Left hindlimb (tissue), 1 donor: Measurements from ENCODE around the gene HOXC13.

Experiments used
- DNase-seq: peaks from one replicate; pipeline ENCODE4 v3.0.0-alpha.2; 2018

The HOXC13 gene

DNA sequence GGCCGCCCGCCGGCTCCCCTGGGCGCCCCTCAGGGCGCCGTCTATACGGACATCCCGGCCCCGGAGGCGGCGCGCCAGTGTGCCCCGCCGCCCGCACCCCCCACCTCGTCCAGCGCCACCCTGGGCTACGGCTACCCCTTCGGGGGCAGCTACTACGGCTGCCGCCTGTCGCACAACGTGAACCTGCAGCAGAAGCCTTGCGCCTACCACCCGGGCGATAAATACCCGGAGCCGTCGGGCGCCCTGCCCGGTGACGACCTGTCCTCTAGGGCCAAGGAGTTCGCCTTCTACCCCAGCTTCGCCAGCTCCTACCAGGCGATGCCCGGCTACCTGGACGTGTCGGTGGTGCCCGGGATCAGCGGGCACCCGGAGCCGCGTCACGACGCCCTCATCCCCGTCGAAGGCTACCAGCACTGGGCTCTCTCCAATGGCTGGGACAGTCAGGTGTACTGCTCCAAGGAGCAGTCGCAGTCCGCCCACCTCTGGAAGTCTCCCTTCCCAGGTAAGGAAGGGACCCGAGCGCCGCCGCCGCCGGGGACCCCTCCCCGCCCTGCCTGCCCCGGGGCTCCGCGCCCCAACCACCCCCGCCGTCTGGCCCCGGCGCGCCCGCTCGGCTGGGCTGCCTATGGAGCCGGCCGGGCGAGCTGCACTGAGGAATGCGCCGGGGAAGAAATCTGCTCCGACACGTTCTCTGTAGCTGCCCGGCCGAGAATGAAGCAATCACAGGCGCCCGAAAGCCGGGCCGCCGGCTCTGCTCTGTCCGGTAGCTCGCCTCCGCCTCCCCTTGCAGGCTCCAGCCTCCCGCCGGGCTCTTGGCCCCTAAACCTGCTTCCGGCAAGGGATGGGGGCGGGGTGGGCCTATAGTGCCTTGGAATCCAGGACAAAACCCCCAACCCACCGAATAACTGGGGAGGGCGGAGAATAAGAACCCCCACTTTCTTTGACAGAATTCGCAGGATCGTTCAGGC, 794 bp downstream of the HOXC13 start:
- no peak for DNase-seq

DNA sequence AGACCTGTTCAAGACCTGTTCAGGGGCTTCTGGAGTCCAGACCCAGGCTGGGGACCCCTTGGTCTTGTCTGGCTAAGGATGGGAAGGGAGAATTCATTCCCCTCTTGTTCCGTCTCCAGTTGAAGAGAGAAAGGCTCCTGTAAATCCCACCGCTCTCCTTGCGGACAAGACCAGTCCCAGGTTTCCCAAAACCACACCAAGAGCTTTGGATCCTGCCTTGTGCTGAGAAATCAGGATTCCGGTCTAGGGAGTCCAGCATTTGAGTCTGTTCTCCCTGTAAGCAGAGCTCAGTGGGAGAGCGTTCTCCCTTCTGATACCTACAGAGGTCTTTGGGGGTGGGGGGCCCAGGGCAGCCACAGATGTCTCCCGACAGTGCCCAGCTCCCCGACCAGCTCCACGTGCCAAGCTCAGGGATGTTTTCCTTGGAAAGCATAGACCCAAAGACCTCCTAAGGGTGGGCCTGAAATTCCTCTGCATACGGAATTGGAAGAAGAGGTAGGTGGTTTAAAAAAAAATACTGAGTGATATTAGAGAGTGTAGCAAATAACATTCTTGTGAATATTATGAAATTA, 1.9 kb downstream of the HOXC13 start:
- DNase-seq, result no peak

DNA sequence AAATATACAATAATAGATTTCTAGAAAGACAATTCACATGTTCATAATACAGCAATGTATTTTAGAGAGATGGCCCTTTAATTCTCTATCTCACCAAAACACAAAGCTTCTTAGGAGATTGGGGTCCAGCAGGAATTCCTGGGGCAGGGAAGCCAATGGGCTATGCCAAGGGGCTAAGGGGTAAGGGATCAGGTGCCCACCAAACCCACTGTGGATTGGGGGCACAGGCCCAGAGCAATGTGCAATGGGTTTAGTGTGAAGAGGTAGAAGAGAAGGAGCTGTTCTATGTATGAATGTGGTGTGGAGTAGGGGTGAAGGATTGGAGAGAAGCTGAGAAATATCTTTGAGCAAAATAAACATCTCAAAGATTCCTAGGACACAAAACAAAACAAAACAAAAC, 2.6 kb downstream of the HOXC13 start:
- DNase-seq, result no peak

DNA sequence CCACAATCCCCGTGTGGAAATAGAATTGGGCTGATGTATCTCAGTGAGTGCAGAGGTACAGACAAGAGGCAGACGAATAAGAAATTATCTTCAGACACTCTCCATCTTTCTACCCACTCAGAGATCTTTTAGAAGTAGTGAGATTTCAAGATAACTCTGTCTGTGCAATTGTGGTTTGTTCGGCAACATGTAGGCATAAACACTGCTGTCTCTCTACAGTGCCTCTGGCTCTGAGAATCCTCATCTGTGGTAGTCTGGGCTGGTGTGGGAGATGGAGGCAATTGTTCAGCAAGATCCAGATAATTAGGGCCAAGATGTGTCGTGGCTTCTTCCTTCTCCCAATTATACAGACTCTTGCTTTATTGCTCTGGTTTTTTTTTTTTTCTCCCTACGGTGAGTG, 3.1 kb downstream of the HOXC13 start:
- no peak for DNase-seq

DNA sequence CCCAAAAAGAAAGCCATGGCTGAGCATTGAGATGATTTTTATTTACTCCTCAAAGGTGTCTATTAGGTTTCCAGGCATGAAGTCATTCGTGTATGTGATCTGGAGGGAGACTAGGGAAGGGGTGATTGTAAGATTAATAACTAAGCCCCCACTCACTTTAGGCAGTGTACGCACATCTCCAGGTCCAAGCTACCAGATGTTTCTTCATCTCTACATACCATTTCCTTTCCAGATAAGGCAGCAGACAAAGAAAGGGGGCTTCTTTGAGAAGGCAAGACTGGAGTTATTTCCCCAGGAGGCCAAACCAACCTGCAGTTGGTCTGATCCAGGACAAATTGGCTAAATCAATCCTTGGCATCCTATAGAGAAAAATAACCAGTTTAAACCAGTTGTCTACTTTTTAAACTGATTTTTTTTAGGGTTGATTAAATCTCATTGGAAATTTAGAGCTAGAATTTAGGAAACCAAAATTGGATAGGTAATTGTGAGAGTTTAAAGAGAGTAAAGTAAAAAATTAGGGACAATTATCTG, 3.9 kb downstream of the HOXC13 start:
- peak; percentile 24 for DNase-seq

DNA sequence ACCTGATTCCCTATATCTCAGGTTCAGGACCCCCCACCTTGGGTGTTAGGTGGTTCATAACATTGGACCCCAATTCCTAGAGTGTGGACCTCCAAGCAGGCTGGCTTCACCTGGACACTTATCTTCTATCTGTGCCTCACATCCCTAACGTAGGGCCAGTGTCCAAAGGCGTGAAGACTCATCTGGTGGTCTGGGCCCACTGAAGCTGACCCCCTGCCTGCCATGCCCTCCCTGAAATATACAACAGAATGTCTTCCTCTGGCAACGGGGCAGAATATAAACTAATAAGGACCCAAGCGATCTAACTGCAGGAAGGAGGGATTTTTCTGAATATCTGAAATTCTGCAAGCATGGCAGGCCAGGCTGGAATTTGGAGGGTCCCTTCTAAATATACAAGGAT, 5.6 kb downstream of the HOXC13 start:
- DNase-seq, result peak; percentile 16

DNA sequence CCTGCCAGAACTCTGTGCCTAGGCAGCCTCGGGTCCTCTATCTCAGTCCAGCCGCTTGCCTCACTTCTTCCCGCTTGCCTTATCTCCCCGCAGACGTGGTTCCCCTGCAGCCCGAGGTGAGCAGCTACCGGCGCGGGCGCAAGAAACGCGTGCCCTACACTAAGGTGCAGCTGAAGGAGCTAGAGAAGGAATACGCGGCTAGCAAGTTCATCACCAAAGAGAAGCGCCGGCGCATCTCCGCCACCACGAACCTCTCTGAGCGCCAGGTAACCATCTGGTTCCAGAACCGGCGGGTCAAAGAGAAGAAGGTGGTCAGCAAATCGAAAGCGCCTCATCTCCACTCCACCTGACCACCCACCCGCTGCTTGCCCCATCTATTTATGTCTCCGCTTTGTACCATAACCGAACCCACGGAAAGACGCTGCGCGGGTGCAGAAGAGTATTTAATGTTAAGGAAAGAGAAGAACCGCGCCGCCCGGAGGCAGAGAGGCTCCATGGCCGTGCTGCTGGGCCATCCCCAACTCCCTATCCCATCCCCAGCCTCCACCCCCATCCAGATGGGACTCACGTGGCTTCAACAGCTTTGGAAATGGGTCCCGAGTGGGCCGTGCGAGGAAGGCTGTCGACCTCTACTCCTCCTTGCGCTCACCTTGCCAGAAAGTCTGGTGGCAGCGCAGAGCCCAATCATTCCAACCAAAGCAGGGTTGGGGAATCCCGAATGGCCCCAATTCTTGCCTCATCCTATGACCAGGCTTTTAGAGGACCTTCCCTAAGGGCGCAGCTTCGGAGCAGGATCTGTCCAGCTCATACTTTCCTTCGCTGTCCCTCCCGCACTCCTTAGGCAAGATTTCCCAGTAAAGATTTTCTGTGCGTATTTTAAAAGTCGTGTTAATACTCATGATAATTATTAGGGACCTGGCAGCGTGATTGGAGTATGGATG, 6.5 kb downstream of the HOXC13 start:
- no peak for DNase-seq

DNA sequence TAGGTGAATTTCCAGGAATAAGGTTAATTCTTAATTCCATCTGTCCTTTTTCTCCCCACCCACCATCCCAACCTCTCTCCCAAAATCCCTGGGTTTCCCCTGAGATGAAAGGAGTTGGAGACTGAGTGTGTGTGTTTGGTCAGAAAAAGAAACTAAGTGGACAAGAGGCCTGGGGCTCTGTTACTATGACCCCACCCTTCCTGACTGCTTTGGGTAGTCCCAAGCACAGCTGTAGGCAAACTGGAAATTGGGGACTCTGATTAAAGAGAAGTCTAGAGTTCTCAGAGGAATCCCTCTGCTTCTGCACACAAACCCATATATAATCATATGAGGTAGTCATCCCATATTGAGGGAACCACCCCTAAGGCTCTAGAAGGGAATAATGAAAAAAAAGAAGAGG, 9.1 kb downstream of the HOXC13 start:
- no peak for DNase-seq

DNA sequence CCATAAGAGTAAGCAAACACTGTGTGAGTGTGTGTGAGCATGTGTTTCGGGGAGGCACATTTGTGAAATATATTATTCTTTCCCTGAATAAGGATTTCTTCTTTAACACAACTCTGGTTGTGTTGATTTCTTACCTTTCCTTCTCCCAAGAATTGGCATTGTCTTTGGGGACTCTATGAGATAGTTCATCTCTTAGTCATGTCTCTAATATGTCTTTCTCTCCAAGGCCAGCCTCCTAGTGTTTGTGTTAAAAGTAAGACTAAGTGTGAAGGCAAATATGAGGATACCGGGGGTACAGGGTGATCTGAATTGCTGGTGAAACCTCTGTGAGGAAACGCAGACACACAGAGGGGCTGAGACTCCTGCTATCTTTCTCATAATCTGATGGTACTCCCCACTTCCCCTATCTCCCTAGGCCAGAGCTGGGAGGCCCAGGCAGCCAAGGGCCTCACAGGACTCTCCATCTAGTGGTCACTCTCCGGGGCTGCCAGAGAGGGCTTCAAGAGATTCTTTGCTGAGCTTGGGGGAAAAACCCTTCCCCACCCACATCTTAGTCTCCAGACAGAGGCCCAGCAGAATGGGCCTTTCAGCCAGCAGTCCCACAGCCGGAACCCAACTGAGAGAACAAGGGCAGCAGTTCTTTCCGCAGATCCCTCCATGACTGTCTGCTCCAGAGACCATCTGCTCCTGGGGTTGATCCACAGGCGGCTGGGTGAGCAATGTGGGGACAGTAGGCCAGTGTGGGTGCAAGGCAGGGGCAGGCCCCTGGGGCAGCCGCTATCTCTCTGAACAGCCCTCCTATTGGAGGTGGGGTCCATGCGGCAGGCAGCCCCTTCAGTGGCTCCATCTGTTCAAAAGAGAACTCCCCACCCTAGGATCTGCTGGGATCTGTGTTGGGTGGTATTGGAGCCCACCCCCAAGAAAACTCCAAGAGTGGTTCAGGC, 10.3 kb downstream of the HOXC13 start:
- no peak for DNase-seq

DNA sequence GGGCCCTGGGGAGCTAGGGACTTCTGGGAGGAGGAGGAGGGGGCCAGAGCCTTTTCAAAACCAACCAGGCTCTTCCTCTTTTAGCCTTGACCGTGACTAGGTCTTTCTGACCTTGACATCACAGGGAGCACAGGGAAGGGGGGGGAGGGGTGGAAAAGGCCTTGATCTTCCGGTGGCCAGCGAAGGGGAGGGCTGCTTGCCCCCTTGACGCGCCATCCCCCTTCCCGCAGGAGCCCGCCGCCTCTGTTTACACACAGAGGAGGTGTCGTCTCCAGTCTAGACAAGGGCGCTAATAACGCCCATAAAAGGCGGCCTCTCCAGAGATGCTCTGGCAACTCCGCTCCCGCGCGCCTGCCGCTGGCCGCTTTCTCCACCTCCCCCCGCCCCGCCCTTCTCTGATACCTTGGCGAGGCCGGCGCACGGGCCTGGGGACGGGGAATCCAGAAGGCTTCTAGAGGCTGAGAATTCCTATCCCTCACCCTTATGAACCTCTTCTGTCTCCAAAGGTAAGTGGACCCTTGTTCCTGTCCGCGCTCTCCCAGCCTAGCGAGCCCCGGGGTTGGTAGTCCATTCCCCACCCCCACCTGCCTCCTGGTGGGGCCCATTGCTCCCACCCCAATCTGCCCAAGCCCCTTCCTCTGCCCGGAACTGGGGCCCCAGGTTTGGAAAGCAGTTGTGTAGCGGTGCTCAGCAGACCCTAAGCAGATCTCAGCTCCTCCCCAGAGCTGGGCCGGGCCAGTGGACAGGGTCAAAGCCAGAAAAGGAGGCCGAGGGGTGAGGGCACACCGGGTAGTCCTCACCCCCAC, 11.2 kb downstream of the HOXC13 start:
- no peak for DNase-seq

DNA sequence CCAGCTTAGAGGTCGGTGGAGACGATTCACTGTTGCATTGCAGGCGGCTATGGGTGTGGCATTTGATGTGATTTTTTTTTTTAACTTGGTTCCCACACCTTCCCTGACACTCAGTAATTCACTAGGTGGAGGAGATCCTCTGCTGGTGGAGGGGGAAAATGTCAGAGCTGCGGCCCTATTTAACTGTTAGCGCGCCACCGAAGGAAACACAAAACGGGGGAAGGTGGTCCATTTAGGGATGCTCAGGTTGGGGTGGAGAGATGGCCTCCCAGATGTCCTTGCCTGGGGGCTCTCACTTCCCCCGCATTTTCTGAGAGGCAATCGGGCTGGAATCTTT, 11.8 kb downstream of the HOXC13 start:
- no peak for DNase-seq

DNA sequence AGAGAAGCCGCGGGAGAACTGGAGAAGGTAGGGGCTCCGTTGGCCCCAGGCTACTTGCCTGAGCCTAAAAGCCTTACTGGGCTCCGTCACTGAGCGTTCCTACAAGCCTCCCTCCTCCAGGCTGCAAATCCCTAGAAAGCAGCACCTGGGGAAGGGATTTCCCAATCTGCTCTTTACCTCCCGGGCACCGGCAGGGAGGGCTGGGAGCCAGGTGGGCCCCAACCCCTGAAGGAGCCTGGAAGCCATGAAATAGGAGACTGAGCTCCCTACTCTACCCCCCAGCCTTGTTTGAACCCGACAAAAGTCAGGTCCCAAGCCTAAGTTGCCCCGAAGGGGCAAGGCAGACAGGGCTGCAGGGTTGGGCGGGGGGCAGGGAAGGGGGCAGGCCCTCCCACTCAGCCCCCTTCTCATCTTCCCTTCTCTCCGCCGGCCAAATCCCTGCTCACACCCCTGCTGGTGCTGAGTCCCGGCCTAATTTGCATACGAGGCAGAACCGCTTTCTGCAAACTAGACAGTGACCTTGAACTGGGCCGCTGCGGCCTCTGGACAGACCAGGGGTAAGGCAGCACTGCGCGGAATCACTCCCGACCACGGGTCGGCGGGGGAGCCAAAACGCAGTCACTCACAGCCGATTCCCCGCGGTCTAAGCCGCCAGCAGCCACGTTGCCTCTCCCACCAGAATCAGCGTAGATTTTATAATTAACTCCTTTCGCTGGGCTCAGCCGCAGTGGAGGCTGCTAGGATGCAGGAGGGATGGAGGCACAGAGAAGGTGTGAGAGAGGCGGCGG, 12.4 kb downstream of the HOXC13 start:
- no peak for DNase-seq

DNA sequence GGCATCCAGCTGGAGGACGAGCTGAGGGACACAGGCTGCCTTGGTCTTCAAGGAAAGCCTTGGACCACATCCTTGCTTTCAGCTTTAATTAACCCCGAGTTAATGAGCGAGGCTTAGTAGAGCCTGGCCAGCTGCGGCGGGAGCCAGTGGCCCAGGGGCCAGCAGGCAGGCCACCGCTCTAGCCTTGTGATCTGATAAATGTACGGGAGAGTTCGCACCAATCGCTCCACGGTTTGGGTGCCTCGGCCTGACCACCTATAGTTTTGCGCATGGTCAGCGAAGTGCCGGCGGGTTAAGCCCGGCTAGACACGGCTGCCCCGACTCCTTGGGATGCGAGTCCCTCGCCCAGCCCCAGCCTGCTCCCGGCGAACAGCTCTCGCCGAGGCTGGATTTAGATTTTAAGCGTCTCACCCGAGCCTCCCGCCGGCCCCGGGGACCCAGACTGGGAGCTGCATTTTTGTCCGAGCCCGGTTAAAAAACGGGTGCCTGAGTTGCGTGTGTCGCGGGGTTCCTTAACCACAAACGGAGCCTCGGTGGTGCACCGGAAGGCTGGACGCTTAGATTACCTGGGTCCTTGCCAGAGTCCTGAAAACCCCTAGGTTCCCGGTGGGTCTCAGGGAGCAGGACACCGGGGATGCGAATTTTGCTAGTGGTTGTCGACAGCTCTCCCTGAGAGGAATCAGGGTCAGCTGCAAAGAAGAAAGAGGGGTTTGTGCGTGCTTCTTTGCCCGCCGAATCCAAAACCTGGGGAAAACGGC, 13.1 kb downstream of the HOXC13 start:
- no peak for DNase-seq

DNA sequence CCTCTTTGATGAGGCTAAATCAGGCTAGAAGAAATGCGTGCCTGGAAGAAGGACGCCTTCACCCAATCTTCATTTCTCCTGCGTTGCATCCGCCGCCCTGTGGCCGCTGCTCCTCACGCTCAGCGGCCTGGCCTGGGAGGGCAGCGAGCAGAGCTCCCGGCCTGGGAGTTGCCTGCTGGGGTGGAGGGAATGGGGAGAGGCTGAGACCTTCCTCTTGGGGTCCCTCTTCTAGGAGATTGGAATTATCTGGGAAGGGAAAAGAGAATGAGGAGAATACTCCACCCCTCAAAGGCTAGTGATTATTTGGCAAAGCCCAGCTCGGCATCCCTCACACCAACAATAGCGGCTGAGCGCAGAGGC, 13.7 kb downstream of the HOXC13 start:
- no peak for DNase-seq

DNA sequence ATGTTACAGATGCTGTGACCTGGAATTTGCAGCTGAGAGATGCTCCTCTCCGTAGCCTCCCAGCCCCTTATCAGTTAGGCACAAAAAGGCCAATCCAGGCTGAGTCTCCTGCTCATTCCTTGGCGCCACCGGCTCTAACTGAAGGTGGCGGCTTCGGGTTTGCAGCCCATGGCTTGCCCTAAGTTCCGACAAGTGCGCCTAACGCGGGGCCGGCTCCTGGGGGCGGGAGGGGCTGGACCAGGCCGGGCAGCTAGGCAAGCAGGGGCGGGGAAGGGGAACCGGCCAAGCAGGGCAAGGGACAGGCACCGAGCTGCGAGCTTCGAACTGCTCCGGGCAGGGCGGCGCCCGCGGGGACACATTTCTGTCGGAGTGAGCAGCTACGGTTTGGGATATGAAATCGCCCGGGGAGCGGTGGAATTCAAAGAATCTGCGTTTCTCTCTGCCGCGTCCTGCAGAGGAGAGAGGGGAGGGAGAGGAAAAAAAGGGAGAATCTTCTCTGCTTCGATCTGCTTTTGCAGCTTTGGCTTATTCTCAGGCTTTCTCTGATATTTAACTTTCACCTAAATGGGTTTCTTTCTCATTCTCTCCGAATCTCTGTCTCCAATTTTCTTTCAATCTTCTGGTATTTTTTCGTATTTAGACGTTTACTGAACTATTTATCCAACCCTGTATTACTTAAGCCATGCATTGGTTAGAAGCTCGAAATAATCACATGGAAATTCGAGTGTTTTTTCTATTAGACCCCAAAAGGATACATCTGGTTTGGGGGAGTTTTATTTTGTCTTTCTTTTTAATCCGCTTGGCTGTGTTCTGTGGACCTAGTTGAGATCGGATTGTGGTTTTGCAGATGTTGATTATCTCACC, 14.5 kb downstream of the HOXC13 start:
- no peak for DNase-seq

DNA sequence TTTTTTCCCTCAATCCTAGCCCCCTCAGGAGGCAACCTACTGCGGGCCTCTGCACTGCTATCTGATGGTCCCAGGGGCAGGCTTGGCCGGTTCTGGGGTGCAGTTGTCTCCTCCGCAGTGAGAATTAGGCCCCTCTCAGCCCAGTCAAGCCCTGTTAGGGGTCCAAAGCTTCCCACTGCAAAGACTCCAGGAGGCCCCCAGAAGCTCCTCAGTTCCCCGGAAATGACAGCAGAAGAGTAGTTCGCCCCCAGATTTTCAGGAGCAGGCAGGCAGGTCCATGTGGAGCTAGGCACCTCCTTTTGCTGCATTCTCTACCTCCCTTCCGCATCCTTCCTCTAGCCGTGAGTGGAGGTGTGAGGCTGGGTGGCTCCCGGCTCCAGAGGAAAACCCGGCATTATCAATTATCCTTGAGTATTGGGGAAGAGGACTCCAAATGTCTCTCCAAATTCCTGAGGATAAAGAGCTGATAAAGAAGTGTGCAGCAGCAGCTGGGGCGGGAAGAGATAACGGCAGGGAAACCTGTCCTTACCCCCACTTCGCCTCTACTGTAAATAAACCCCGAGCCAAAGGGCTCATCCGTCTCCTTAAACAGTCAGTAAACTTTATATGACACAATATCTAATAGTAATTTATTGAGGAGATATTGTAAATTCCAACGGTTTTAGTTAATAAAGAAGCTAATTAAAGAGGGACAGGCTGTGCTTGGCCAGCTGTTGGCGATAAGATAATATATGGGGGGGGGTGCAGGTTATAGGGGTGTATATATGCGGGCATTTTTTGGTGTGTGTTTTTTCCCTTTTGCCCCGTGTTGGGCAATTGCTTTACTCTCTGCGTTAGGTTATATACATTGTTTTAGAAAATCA, 15.4 kb downstream of the HOXC13 start:
- DNase-seq, result no peak

DNA sequence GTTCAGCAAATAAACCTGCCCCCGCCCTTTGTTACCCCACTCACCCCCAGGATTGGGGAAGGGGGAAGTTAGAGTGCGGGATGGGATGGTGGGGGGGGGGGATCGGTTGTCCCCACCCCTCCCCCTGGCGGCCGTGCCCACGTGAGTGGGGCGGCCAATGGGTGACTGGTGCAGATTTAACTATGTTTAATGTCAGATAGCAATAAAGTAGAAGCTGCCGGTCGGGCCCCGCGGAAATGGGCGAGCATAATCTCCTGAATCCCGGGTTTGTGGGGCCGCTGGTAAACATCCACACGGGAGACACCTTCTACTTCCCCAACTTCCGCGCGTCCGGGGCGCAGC, 16.0 kb downstream of the HOXC13 start, which contains the start of gene HOXC12:
Gene HOXC12 (plus strand): TSS at position 210 of the 342 bp plus-strand sequence. CDS start 27 bp downstream, at position 237.
- DNase-seq, result no peak
